Thyroid gland (tissue), 4 donors: ENCODE results near the gene ARL17A.
"Not testable (repeated sequence)": the region's sequence is repeated elsewhere in the genome, so short reads cannot be mapped to it uniquely, and the experiment has no call there.

Experiments used
- CTCF ChIP-seq, 6 experiments: fragments of 200-600 bp in 3 of 6; fragments of 450-650 bp in 3 of 6; sonication (generic) in 3 of 6; IDR thresholded peaks; one replicate each; pipeline ENCODE4 v1.5.1; 2016 to 2019; ENCODE audit warnings: antibody characterized with exemption in 6 of 6, mild to moderate bottlenecking in 2 of 6, inconsistent platforms in 1 of 6, moderate library complexity in 1 of 6
- POLR2A ChIP-seq, 2 donors: fragments of 450-650 bp; IDR thresholded peaks; one replicate each; pipeline ENCODE4 v1.6.1; 2017; ENCODE audit warnings: antibody characterized with exemption in 2 of 2, mild to moderate bottlenecking in 2 of 2, moderate library complexity in 1 of 2

- not testable (repeated sequence) for TF ChIP-seq CTCF, POLR2A (IDR thresholded peaks at IDR 0.05)
Measured at GRCh38 chr17:46600767-46601166, 21.3 kb upstream of the ARL17A start.
